Stimulated activated effector memory CD8-positive, alpha-beta T cell treated with anti-CD3 and anti-CD28 coated beads, Interleukin-12 subunit alpha, Interleukin-12 subunit beta, amount 100 ng/mL, for 72 hours (primary cell): ENCODE results near the gene DNAAF3.

Experiments used
- ATAC-seq: fragments of 150-1000 bp; cut with Tn5 transposase; 2 replicates; pipeline ENCODE4 v1.10.0; 2021
- DNase-seq, 2 donors: peaks; one replicate each; pipeline ENCODE4 v3.0.0; 2021 to 2022; ENCODE audit warnings: low spot score in 2 of 2
- H3K27ac Mint-ChIP-seq: one replicate; pipeline ENCODE4 v1.8.0; 2022; ENCODE audit warnings: mild to moderate bottlenecking, mixed read lengths
- H3K36me3 Mint-ChIP-seq: one replicate; pipeline ENCODE4 v1.8.0; 2022; ENCODE audit warnings: mild to moderate bottlenecking, mixed read lengths
- H3K4me1 Mint-ChIP-seq: one replicate; pipeline ENCODE4 v1.8.0; 2022; ENCODE audit warnings: mixed read lengths
- H3K4me3 Mint-ChIP-seq: one replicate; pipeline ENCODE4 v1.8.0; 2022; ENCODE audit warnings: mild to moderate bottlenecking, mixed read lengths
- H3K9me3 Mint-ChIP-seq: one replicate; pipeline ENCODE4 v1.8.0; 2022; ENCODE audit warnings: mixed read lengths

The DNAAF3 gene

GRCh38 chr19:55147545-55148251 lies 18.7 kb downstream of the DNAAF3 start:
- Mint-ChIP-seq H3K4me3 (no peak overlapping the region), H3K4me1 (peaks cover 10% of the 10 kb centered on the region), H3K27ac (no peak overlapping the region), H3K36me3 (no peaks in the 10 kb centered on the region), H3K9me3 (peaks cover 6% of the 10 kb centered on the region)
- DNase-seq (no peak), ATAC-seq (no peak)

- H3K4me3 Mint-ChIP-seq: no peak overlapping the region
- no peaks in the 10 kb centered on the region for H3K36me3 Mint-ChIP-seq
- no peak overlapping the region for H3K27ac Mint-ChIP-seq
- H3K9me3 Mint-ChIP-seq: peaks cover under 1% of the 10 kb centered on the region
- DNase-seq (no peak), ATAC-seq (peak; percentile 21)
- peaks cover 4% of the 10 kb centered on the region for H3K4me1 Mint-ChIP-seq
Measured at GRCh38 chr19:55146705-55147273, 19.6 kb downstream of the DNAAF3 start.

GRCh38 chr19:55146078-55146704 lies 20.2 kb downstream of the DNAAF3 start:
- H3K36me3 Mint-ChIP-seq: no peaks in the 10 kb centered on the region
- no peaks in the 10 kb centered on the region for H3K9me3 Mint-ChIP-seq
- DNase-seq (no peak), ATAC-seq (no peak)
- H3K4me3 Mint-ChIP-seq: no peak overlapping the region
- H3K4me1 Mint-ChIP-seq: no peaks in the 10 kb centered on the region
- H3K27ac Mint-ChIP-seq: no peak overlapping the region

- Mint-ChIP-seq H3K9me3 (no peaks in the 10 kb centered on the region), H3K4me1 (no peaks in the 10 kb centered on the region), H3K27ac (no peak overlapping the region), H3K4me3 (no peak overlapping the region), H3K36me3 (no peaks in the 10 kb centered on the region)
- ATAC-seq (no peak), DNase-seq (no peak)
Measured at GRCh38 chr19:55145232-55145631, 21.2 kb downstream of the DNAAF3 start.

- no peak for DNase-seq
- no peaks in the 10 kb centered on the region for H3K36me3 Mint-ChIP-seq
- H3K9me3 Mint-ChIP-seq: no peaks in the 10 kb centered on the region
- no peaks in the 10 kb centered on the region for H3K4me1 Mint-ChIP-seq
- no peak for ATAC-seq
- no peak overlapping the region for H3K27ac Mint-ChIP-seq
- no peak overlapping the region for H3K4me3 Mint-ChIP-seq
Measured at GRCh38 chr19:55141696-55142095, 24.7 kb downstream of the DNAAF3 start.

- H3K4me1 Mint-ChIP-seq: no peaks in the 10 kb centered on the region
- H3K36me3 Mint-ChIP-seq: no peaks in the 10 kb centered on the region
- H3K9me3 Mint-ChIP-seq: no peaks in the 10 kb centered on the region
- H3K4me3 Mint-ChIP-seq: no peak overlapping the region
- no peak overlapping the region for H3K27ac Mint-ChIP-seq
- ATAC-seq (no peak), DNase-seq (no peak)
Measured at GRCh38 chr19:55137915-55138314, 28.5 kb downstream of the DNAAF3 start.

GRCh38 chr19:55136399-55137102 lies 29.9 kb downstream of the DNAAF3 start:
- H3K9me3 Mint-ChIP-seq: no peaks in the 10 kb centered on the region
- H3K4me1 Mint-ChIP-seq: no peaks in the 10 kb centered on the region
- H3K27ac Mint-ChIP-seq: no peak overlapping the region
- no peak for ATAC-seq
- DNase-seq: no peak
- H3K4me3 Mint-ChIP-seq: no peak overlapping the region
- H3K36me3 Mint-ChIP-seq: no peaks in the 10 kb centered on the region

- Mint-ChIP-seq H3K4me3 (no peak overlapping the region), H3K4me1 (no peaks in the 10 kb centered on the region), H3K9me3 (no peaks in the 10 kb centered on the region), H3K36me3 (no peaks in the 10 kb centered on the region), H3K27ac (no peak overlapping the region)
- DNase-seq (no peak), ATAC-seq (no peak)
Measured at GRCh38 chr19:55134736-55135135, 31.7 kb downstream of the DNAAF3 start.

GRCh38 chr19:55133639-55134444 lies 32.6 kb downstream of the DNAAF3 start:
- no peak for ATAC-seq
- Mint-ChIP-seq H3K36me3 (no peaks in the 10 kb centered on the region), H3K27ac (no peak overlapping the region), H3K4me3 (no peak overlapping the region), H3K9me3 (no peaks in the 10 kb centered on the region), H3K4me1 (no peaks in the 10 kb centered on the region)
- DNase-seq: no peak

- Mint-ChIP-seq H3K36me3 (no peaks in the 10 kb centered on the region), H3K4me3 (no peak overlapping the region), H3K27ac (no peak overlapping the region), H3K9me3 (no peaks in the 10 kb centered on the region), H3K4me1 (no peaks in the 10 kb centered on the region)
- DNase-seq (no peak), ATAC-seq (no peak)
Measured at GRCh38 chr19:55132453-55133129, 33.8 kb downstream of the DNAAF3 start.

- no peaks in the 10 kb centered on the region for H3K4me1 Mint-ChIP-seq
- H3K36me3 Mint-ChIP-seq: no peaks in the 10 kb centered on the region
- H3K4me3 Mint-ChIP-seq: no peak overlapping the region
- no peaks in the 10 kb centered on the region for H3K9me3 Mint-ChIP-seq
- DNase-seq (no peak), ATAC-seq (no peak)
- no peak overlapping the region for H3K27ac Mint-ChIP-seq
Measured at GRCh38 chr19:55131421-55131820, 35.0 kb downstream of the DNAAF3 start.

- no peak for DNase-seq
- peaks cover 48% of the 10 kb centered on the region for H3K4me1 Mint-ChIP-seq
- H3K36me3 Mint-ChIP-seq: peaks cover 23% of the 10 kb centered on the region
- peak overlapping the region; percentile 99 for H3K4me3 Mint-ChIP-seq
- H3K9me3 Mint-ChIP-seq: no peaks in the 10 kb centered on the region
- peak overlapping the region; percentile 18 for H3K27ac Mint-ChIP-seq
- no peak for ATAC-seq
Measured at GRCh38 chr19:55119053-55119452, 47.4 kb downstream of the DNAAF3 start.

- no peak for DNase-seq
Measured at GRCh38 chr19:55118401-55118991, 47.9 kb downstream of the DNAAF3 start.

GRCh38 chr19:55117663-55118391 lies 48.6 kb downstream of the DNAAF3 start:
- peak; percentile 96 for ATAC-seq
- peak; percentile 86 to 96 for DNase-seq
- H3K36me3 Mint-ChIP-seq: peaks cover 23% of the 10 kb centered on the region
- no peaks in the 10 kb centered on the region for H3K9me3 Mint-ChIP-seq
- peak overlapping the region; percentile 99 for H3K4me3 Mint-ChIP-seq
- peaks cover 48% of the 10 kb centered on the region for H3K4me1 Mint-ChIP-seq
- H3K27ac Mint-ChIP-seq: peak overlapping the region; percentile 93

More at GRCh38 chr19:55118401-55118991, 47.9 kb downstream of the DNAAF3 start:
- Mint-ChIP-seq H3K36me3 (peaks cover 23% of the 10 kb centered on the region), H3K4me1 (peaks cover 48% of the 10 kb centered on the region), H3K27ac (peak overlapping the region; percentile 93), H3K9me3 (no peaks in the 10 kb centered on the region), H3K4me3 (peak overlapping the region; percentile 99)
- ATAC-seq: no peak
